Measurements from ENCODE around the gene RFTN1. TPM values are rescaled to one million over a fixed set of nuclear protein-coding genes. Genes with fewer than 3 reads are reported as not detected.

The RFTN1 gene
- total and polyA plus RNA-seq, 2 donors (not counting 1 experiment from before 2014, with no cell fraction given) = 35.1 to 35.5 TPM

- H3K27ac ChIP-seq (ENCODE audit: insufficient read depth, low read length) = no peak overlapping the region
- no peak overlapping the region for H3K9ac ChIP-seq (ENCODE audit: insufficient read depth, low read length)
- no peaks in the 10 kb centered on the region for H3K4me1 ChIP-seq (ENCODE audit: control insufficient read depth, extremely low read depth, insufficient read depth, low read length)
- no peak for DNase-seq (ENCODE audit: low read depth in 2 of 2)
- no peak overlapping the region for H2AFZ ChIP-seq (ENCODE audit: low read length)
- no peaks in the 10 kb centered on the region for H3K27me3 ChIP-seq (ENCODE audit: control insufficient read depth, insufficient read depth, low read length)
- no peaks in the 10 kb centered on the region for H4K20me1 ChIP-seq (ENCODE audit: control insufficient read depth, extremely low read depth, insufficient read depth, low read length)
- no peak overlapping the region for H3K4me2 ChIP-seq (ENCODE audit: extremely low read depth, insufficient read depth, low read length)
- no peaks in the 10 kb centered on the region for H3K9me3 ChIP-seq (ENCODE audit: control insufficient read depth, insufficient read depth, low read depth, low read length)
- no peaks in the 10 kb centered on the region for H3K36me3 ChIP-seq (ENCODE audit: control insufficient read depth, insufficient read depth, low read length)
- TF ChIP-seq CTCF (conservative IDR thresholded peaks at IDR 0.05 in 1 of 2, IDR thresholded peaks at IDR 0.05 in 1 of 2; ENCODE audit: low read depth in 1 of 2, low read length in 2 of 2) (no peak), EZH2 (IDR thresholded peaks at IDR 0.05; ENCODE audit: low read length, missing control alignments) (no peak)
- no peak overlapping the region for H3K4me3 ChIP-seq (replicated peaks in 1 of 4; ENCODE audit: control extremely low read depth in 1 of 4, insufficient read depth in 1 of 4, low read depth in 3 of 4, low read length in 4 of 4)
- no peaks in the 10 kb centered on the region for H3K79me2 ChIP-seq (ENCODE audit: control insufficient read depth, insufficient read depth, low read length)
Observed at GRCh38 chr3:16299746-16300145, 213.8 kb downstream of the RFTN1 start.

GRCh38 chr3:16298891-16299290, 214.6 kb downstream of the RFTN1 start:
- Histone ChIP-seq H4K20me1 (ENCODE audit: control insufficient read depth, extremely low read depth, insufficient read depth, low read length) (no peaks in the 10 kb centered on the region), H3K27me3 (ENCODE audit: control insufficient read depth, insufficient read depth, low read length) (no peaks in the 10 kb centered on the region), H3K9ac (ENCODE audit: insufficient read depth, low read length) (no peak overlapping the region), H3K9me3 (ENCODE audit: control insufficient read depth, insufficient read depth, low read depth, low read length) (no peaks in the 10 kb centered on the region), H3K79me2 (ENCODE audit: control insufficient read depth, insufficient read depth, low read length) (no peaks in the 10 kb centered on the region), H3K4me3 (replicated peaks in 1 of 4; ENCODE audit: control extremely low read depth in 1 of 4, insufficient read depth in 1 of 4, low read depth in 3 of 4, low read length in 4 of 4) (no peak overlapping the region), H3K36me3 (ENCODE audit: control insufficient read depth, insufficient read depth, low read length) (no peaks in the 10 kb centered on the region), H2AFZ (ENCODE audit: low read length) (no peak overlapping the region), H3K27ac (ENCODE audit: insufficient read depth, low read length) (no peak overlapping the region), H3K4me1 (ENCODE audit: control insufficient read depth, extremely low read depth, insufficient read depth, low read length) (no peaks in the 10 kb centered on the region), H3K4me2 (ENCODE audit: extremely low read depth, insufficient read depth, low read length) (no peak overlapping the region)
- DNase-seq (ENCODE audit: low read depth in 2 of 2) = no peak
- no peak for TF ChIP-seq EZH2 (IDR thresholded peaks at IDR 0.05; ENCODE audit: low read length, missing control alignments)
- TF ChIP-seq CTCF (conservative IDR thresholded peaks at IDR 0.05 in 1 of 2, IDR thresholded peaks at IDR 0.05 in 1 of 2; ENCODE audit: low read depth in 1 of 2, low read length in 2 of 2) = no peak

GRCh38 chr3:16297997-16298885, 215.3 kb downstream of the RFTN1 start:
- no peak overlapping the region for H3K4me3 ChIP-seq (replicated peaks in 1 of 4; ENCODE audit: control extremely low read depth in 1 of 4, insufficient read depth in 1 of 4, low read depth in 3 of 4, low read length in 4 of 4)
- H3K9me3 ChIP-seq (ENCODE audit: control insufficient read depth, insufficient read depth, low read depth, low read length) = no peaks in the 10 kb centered on the region
- H3K27ac ChIP-seq (ENCODE audit: insufficient read depth, low read length) = no peak overlapping the region
- no peak for DNase-seq (ENCODE audit: low read depth in 2 of 2)
- no peaks in the 10 kb centered on the region for H3K36me3 ChIP-seq (ENCODE audit: control insufficient read depth, insufficient read depth, low read length)
- no peaks in the 10 kb centered on the region for H4K20me1 ChIP-seq (ENCODE audit: control insufficient read depth, extremely low read depth, insufficient read depth, low read length)
- no peaks in the 10 kb centered on the region for H3K27me3 ChIP-seq (ENCODE audit: control insufficient read depth, insufficient read depth, low read length)
- TF ChIP-seq CTCF (conservative IDR thresholded peaks at IDR 0.05 in 1 of 2, IDR thresholded peaks at IDR 0.05 in 1 of 2; ENCODE audit: low read depth in 1 of 2, low read length in 2 of 2) (no peak), EZH2 (IDR thresholded peaks at IDR 0.05; ENCODE audit: low read length, missing control alignments) (no peak)
- no peak overlapping the region for H3K9ac ChIP-seq (ENCODE audit: insufficient read depth, low read length)
- no peaks in the 10 kb centered on the region for H3K4me1 ChIP-seq (ENCODE audit: control insufficient read depth, extremely low read depth, insufficient read depth, low read length)
- H3K4me2 ChIP-seq (ENCODE audit: extremely low read depth, insufficient read depth, low read length) = no peak overlapping the region
- H2AFZ ChIP-seq (ENCODE audit: low read length) = no peak overlapping the region
- H3K79me2 ChIP-seq (ENCODE audit: control insufficient read depth, insufficient read depth, low read length) = no peaks in the 10 kb centered on the region
